GM23338 (cell line): ENCODE measurements around the gene PHTF2.

ENCODE experiments used
- CTCF ChIP-seq, 2 experiments: fragments of 200-600 bp in 1 of 2; sonication (generic) in 1 of 2; conservative IDR thresholded peaks; 2 replicates each; pipeline versions ENCODE4 v1.5.1 to v1.6.1; 2016 to 2017; ENCODE audit warnings: antibody characterized with exemption in 2 of 2, low read depth in 2 of 2, mild to moderate bottlenecking in 2 of 2, moderate library complexity in 1 of 2
- EZH2 ChIP-seq: fragments of 200-600 bp; sonication (generic); IDR thresholded peaks from one replicate; pipeline ENCODE4 v1.8.0; 2017; ENCODE audit warnings: antibody characterized with exemption, mild to moderate bottlenecking, low read depth; ENCODE audit not compliant: unreplicated experiment
- POLR2AphosphoS5 ChIP-seq: IDR thresholded peaks from 2 replicates; pipeline ENCODE4 v1.6.1; 2016; ENCODE audit warnings: antibody characterized with exemption, low read depth
- REST ChIP-seq: IDR thresholded peaks from one replicate; pipeline ENCODE4 v1.6.1; 2018; ENCODE audit warnings: antibody characterized with exemption; ENCODE audit not compliant: unreplicated experiment
- ZNF114 ChIP-seq: fragments of 250-450 bp; sonication (Bioruptor Pico); IDR thresholded peaks from 2 replicates; pipeline ENCODE4 v1.5.0; 2020; ENCODE audit warnings: mild to moderate bottlenecking, moderate library complexity

- no peak for TF ChIP-seq POLR2AphosphoS5
- TF ChIP-seq CTCF (conservative IDR thresholded peaks at IDR 0.05; ENCODE audit: low read depth in 2 of 2) = no peak
- TF ChIP-seq EZH2 = no peak
- no peak for TF ChIP-seq REST
- TF ChIP-seq ZNF114 = no peak
Measured at GRCh38 chr7:77794000-77794399, 4.6 kb upstream of the PHTF2 start.
